Stromal cell of bone marrow (primary cell): ENCODE data around the gene SLC43A1.

Experiments
- DNase-seq: peaks from one replicate; pipeline ENCODE4 v3.0.0-alpha.2; 2012; ENCODE audit warnings: low read depth

The SLC43A1 gene

GRCh38 chr11:57497303-57498247 lies 17.9 kb downstream of the SLC43A1 start:
- DNase-seq: no peak

- DNase-seq: no peak
Observed at GRCh38 chr11:57496109-57496820, 19.2 kb downstream of the SLC43A1 start.

DNA sequence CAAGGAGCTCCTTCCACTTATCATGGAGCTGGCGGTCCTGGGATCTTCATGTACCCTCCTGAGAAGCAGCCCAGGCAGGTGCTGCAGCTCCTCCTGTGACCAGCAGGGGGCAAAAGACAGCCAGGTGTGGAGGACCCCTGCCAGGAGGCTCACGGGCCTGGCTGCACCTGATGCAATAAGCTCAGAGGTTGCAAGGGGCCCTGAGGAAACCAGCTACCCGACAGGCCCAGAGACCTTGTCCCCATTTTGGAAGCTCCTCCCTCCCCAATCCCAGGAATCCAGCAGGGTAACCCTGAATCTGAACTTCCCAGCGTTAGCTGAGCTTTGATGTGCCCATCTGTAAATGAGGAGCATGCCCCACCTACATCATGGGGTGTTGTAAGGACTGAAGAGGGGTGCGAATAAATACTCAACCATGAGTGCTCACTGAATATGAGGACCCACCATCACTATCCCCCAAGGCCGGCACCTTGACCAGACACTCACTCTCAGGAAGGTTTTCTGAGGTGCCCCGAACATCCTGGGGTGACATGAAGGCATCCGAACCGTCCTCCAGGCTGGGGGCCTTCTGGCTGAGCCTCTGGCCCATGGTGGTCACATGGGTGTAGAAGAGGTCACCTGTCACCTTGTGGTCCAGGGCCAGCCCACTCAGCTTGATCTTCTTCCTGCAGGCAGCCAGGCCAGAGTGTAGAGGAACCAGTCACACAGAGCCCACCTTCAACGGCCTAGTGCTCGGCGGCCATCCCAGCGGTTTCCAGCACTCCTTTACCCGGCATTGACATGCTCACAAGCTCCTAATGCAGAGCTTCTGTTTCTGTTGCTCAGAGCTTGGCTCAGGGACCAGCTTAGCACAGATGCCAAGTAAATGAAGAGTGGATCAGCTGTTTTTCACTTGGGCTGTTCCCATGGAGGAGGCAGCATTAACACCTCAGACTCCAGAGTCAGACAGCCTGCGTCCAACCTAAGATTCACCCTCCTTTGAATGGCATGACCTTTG lies 21.7 kb downstream of the SLC43A1 start:
- no peak for DNase-seq

DNA sequence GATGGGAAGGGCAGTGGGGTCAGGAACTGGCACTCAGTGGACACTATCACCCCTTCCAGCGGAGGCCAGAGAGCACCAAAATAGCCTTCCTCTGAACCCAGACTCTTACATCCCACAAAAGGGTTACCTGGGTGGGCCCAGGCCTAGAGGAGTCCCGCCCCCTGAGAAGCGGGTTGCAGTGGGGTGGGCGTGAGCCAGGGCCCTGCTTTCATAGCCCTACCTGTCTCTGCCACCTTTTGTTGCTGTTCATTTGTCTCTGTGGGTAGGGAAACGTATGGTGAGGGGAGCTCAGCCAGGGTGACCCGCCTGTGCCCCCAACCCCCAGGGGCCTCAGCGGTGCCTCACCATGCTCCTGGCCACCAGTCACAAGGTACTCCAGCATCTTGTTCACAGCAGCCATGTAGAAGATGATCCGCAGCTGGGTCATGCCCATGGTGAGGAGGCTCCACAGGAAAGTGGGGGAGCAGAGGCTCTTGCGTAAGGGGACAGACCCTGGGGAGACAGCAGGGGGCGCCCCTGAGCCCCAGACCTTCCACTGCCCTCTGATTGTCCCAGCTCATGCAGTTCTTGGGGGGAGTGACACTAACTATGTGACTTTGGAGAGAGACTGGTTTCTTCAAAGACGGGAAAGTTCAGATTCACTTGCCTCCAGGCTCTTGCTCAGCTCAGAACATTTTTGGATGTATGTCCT lies 24.0 kb downstream of the SLC43A1 start:
- DNase-seq: no peak

GRCh38 chr11:57490456-57491248 lies 24.9 kb downstream of the SLC43A1 start:
- no peak for DNase-seq

- DNase-seq: no peak
Observed at GRCh38 chr11:57487920-57488659, 27.4 kb downstream of the SLC43A1 start.

DNA sequence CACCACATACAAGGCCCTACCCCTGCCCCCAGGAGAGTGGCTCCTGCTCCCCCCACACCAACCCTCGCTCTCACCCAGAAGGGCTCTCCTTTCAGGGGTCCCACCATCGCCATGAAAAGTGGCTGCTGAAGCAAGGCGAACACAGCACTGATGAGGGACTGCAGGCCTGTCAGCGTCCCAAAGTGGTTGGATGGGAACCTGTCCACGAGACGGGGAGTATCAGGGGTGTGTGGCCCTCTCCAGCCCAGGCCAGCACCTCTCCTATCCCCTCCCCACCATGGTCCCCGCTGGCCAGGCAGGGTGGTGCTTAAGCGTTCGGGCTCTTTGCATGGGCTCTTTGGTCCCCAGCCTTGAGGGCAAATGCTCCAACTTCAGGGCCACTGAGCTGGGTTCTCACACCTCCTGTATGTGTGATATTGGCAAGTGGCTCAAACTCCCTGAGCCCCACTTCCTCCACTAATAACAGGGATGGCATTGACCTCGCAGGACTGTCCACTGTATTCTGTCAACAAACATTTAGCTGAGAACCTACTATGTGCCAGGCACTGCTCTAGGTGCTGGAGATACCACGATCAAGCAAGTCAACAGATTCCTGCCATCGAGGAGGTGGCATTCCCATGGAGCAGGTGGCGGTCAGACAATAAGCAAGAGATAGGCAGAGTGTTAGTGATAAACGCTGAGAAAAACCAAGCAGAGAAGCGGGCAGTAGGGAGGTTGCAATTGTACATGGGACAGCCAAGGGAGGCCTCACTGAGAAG lies 28.3 kb downstream of the SLC43A1 start:
- no peak for DNase-seq

GRCh38 chr11:57485217-57485990 lies 30.1 kb downstream of the SLC43A1 start:
- no peak for DNase-seq

- DNase-seq: no peak
Observed at GRCh38 chr11:57484141-57484710, 31.3 kb downstream of the SLC43A1 start.

DNA sequence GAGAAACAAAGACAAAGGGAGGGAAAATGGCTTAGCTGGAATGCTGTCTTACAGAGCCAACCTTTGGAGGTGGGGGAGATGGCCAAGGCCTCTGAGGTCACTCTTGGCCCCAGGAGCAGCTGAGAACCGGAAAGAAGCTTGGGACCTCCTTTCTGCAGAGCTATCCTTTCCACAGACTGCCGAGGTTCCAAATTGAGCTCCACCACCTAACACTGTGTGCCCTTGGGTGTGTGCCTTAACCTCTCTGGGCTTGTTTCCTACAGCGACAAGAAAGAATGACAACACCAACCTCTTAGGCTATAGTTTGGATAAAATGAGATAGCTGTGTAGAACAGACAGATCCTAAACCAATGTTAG lies 32.0 kb downstream of the SLC43A1 start:
- DNase-seq: no peak

DNA sequence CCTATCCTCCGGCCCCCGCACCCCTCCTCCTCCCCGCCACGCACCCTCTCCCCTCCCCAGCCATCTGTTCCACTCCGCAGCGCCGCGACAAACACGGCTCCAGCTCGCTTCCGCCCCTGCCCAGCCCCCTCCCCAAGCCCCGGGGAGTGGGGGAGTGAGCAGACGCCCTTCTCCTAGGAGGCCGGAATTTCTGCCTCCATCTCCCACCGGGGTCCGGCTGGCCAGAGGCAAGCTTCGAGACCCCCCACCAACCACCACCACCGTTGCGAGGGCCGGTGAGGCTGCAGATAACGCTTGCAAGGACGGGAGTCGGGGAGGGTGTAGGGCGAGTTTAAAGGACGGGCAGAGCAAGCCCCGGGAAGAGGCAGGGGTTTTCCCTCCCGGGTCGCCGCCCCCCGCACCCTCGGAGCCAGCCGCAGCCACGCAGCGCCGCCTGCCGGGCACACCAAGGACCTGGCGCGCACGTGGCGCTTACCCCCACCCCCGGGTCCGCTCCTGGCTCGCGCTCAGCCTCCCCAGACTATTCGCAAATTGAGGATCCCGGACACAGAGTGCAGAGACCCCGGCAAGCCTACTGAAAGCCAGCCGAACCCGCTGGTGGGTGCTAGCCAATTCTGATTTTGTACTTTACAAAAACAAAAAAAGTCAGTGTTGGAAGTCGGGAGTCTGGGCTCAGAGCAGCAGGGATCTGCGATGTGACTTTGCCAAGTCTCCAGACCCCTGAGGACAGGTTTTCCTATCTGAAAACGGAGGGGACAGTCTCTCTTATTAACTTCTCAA lies 32.5 kb downstream of the SLC43A1 start:
- DNase-seq: no peak

DNA sequence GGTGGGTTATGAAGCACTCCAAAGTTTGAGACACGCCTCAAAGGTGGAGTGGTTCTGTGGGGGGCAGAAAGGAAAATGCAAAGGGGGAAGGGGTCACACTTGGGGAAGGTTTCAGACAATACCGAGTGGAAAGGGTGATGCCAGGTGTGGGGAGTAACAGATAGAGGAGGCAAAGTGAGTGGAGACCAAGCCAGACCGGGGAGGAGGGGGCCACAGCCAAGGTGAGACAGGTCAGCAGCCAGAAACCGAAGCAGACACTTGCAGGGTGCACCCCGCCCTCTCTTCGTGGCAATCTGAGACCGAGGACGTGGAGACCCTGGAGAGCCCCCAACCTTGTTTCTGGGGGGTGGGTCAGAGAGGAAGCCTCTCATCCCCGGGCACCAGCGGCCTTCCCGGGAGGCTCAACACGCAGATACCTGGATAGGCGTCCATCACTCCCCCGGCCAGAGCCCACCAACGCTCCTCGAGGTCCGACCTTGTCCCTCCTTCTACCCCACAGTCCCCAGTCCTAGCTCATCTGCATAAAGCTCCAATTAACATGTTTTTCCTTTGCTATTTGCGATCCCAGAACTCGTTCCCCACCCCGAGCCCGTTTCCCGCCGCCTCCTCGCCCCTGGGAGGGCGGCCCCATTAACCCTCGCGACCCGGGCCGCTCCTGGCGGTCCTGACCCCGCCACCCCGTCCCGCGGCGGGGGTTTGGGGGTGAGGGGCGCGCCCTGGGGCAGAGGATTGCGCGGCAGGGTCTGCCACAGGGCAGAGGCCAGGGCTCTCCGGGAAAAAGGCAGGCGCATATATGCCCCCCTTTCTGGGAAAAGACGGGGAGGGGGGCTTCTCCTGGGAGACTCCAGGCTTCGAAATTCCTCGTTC lies 33.4 kb downstream of the SLC43A1 start:
- DNase-seq: no peak

DNA sequence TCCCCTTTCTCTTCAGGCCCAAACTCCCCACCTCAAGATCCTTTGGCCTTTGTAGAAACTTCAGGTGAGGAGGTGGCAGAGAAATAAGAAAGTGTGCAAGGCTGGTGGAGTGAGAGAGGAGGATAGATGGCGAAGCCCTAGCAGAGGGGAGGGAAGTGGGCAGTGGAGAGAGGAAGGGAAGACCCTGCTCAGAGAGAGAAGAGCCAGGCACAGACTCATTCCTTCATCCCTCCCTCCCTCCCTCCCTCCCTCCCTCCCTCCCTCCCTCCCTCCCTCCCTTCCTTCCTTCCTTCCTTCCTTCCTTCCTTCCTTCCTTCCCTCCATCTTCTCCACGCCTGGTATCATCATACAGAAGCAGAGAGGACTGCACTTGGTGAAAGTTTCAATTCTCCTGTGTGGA lies 34.2 kb downstream of the SLC43A1 start:
- no peak for DNase-seq

DNA sequence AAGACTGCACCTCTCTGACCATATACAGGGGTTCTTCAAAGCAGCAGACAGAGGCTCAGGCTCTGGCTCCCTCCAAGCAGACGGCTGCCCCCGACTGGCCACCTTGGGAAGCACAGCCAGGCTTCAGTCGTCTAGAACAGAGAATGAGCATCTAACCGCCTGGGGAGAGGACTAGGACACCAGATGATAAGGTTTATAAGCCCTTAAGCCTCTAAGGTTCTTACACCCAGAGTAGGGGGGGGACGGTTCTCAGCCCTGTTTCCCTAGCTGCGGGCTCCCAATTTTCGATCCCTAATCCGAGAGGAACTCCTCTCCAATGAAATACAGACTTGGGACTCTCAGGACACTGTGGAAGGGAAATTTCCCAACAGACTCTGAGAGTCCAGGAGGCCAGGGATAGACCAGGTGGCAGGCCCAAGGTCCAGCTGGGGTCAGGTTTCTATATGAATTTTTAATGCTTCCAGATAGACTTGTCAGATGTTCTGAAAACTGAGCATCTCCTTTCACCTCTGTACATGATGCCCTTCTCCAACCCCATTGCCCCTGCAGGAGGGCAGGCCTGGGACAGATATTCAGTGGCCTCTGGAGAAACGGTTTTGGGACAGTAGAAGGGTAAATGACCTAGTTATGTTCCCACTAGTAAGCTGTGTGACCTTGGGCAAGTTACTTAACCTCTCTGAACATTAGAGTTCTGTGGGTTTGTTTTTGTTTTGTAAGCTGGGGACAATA lies 34.9 kb downstream of the SLC43A1 start:
- no peak for DNase-seq

DNA sequence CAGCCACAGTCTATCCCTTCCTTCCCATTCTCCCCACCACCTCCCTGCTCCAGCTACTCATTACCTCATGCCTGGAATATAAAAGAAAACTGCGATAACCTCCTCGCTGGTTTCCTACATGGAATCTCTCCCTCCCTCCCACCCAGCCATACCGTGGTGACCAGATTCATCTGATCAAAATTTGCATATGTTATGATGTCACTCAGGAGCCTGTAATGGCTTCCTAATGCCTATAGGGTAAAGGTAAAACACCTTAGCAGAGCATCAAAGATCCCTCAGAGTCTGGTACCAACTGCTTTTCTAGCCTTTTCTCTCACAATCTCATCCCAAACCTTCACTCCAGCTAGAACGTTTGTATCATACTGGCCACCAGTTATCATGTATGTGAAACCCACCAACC lies 35.6 kb downstream of the SLC43A1 start:
- no peak for DNase-seq
